Endometrial microvascular endothelial cells (primary cell): Measurements from ENCODE around the gene UBAP2L. TPM values are rescaled to one million over a fixed set of nuclear protein-coding genes. Genes with fewer than 3 reads are reported as not detected.
"Not testable (repeated sequence)": the region's sequence is repeated elsewhere in the genome, so short reads cannot be mapped to it uniquely, and the experiment has no call there.

Source experiments
- in situ Hi-C: cut with HindIII; loops from 2 replicates; pipeline ENCODE4 v1.10.0; 2017; ENCODE audit warnings: low sequenced_read_pairs, low pct_unique_long_range_greater_than_20kb; ENCODE audit errors: inconsistent ontology term
- total RNA-seq: library from RNA; depleted of rRNA; stranded (reverse); fragments of >200 nt; gene quantifications from one replicate; pipeline ENCODE4 v1.2.3, GENCODE V29; 2015; ENCODE audit errors: inconsistent ontology term

Gene UBAP2L
- total RNA-seq, 1 donor from 2014 or later = 82.6 TPM

- in situ Hi-C loops = no loop called here
Observed at GRCh38 chr1:154288661-154289060, 67.9 kb downstream of the UBAP2L start.

GRCh38 chr1:154290921-154291320 lies 70.2 kb downstream of the UBAP2L start:
- in situ Hi-C loops = no loop called here

- in situ Hi-C loops = no loop called here
Observed at GRCh38 chr1:154295408-154296235, 74.9 kb downstream of the UBAP2L start.

- in situ Hi-C loops = no loop called here
Observed at GRCh38 chr1:154301582-154301981, 80.8 kb downstream of the UBAP2L start.

GRCh38 chr1:154304664-154305337 lies 84.0 kb downstream of the UBAP2L start:
- in situ Hi-C loops = no loop called here

- in situ Hi-C loops = no loop called here
Observed at GRCh38 chr1:154306151-154306550, 85.4 kb downstream of the UBAP2L start.

- in situ Hi-C loops = not testable (repeated sequence)
Observed at GRCh38 chr1:154307670-154308270, 87.0 kb downstream of the UBAP2L start.

GRCh38 chr1:154309136-154309535 lies 88.4 kb downstream of the UBAP2L start:
- in situ Hi-C loops = not testable (repeated sequence)

- in situ Hi-C loops = not testable (repeated sequence)
Observed at GRCh38 chr1:154312229-154313065, 91.7 kb downstream of the UBAP2L start.

GRCh38 chr1:154313066-154313356 lies 92.3 kb downstream of the UBAP2L start:
- in situ Hi-C loops = no loop called here

GRCh38 chr1:154314226-154314625 lies 93.5 kb downstream of the UBAP2L start:
- in situ Hi-C loops = not testable (repeated sequence)

GRCh38 chr1:154316704-154317103 lies 95.9 kb downstream of the UBAP2L start:
- in situ Hi-C loops = no loop called here

- in situ Hi-C loops = no loop called here
Observed at GRCh38 chr1:154318386-154318785, 97.6 kb downstream of the UBAP2L start.

Other genes with a start within 250 kb of the UBAP2L start
- gene JTB, start 243.3 kb upstream of the UBAP2L start, total RNA-seq = 221 TPM
- 39.7 TPM for gene RAB13, start 234.6 kb upstream of the UBAP2L start, total RNA-seq
- 940 TPM for gene RPS27, start 230.2 kb upstream of the UBAP2L start, total RNA-seq
- not detected for gene NUP210L, start 65.9 kb upstream of the UBAP2L start, total RNA-seq
- 973 TPM for gene TPM3, start 28.9 kb upstream of the UBAP2L start, total RNA-seq
- not detected for gene CFAP141, start 14.6 kb upstream of the UBAP2L start, total RNA-seq
- gene HAX1, start 51.7 kb downstream of the UBAP2L start, total RNA-seq = 136 TPM
- gene AQP10, start 100.1 kb downstream of the UBAP2L start, total RNA-seq = not detected
- 41.0 TPM for gene ATP8B2, start 104.6 kb downstream of the UBAP2L start, total RNA-seq
- gene IL6R, start 184.4 kb downstream of the UBAP2L start, total RNA-seq = 8.5 TPM